PC-9 (cell line): ENCODE results near the gene ARHGAP10. TPM values are rescaled to one million over a fixed set of nuclear protein-coding genes. Genes with fewer than 3 reads are reported as not detected.

Source experiments
- BruUV-seq: library from RNA; stranded (reverse); fragments of 400-500 nt; replicated peaks from 2 replicates; lab custom pipeline; 2021; lab: Mats Ljungman, UMichigan
- CTCF ChIA-PET: fragments of 300-600 bp; sonication (Branson Sonifier 250); formaldehyde crosslinking; loops from one replicate; lab custom pipeline; 2022; ENCODE audit warnings: antibody characterized with exemption; lab: Charles Lee
- POLR2A ChIA-PET: fragments of 300-600 bp; sonication (Branson Sonifier 250); formaldehyde crosslinking; loops from one replicate; lab custom pipeline; 2022; ENCODE audit warnings: antibody characterized with exemption; ENCODE audit not compliant: unreplicated experiment; lab: Charles Lee
- DNase-seq, 2 experiments: peaks; one replicate each; pipeline versions ENCODE4 v3.0.0 to v3.0.0-alpha.2; 2015 to 2022; ENCODE audit warnings: mixed read lengths in 1 of 2
- H2AFZ ChIP-seq: fragments of 200-600 bp; sonication (generic); 2 replicates; pipeline ENCODE4 v1.8.1; 2017; ENCODE audit warnings: antibody characterized with exemption
- H3F3A ChIP-seq: fragments of 200-600 bp; sonication (generic); 2 replicates; pipeline ENCODE4 v1.8.1; 2017; ENCODE audit warnings: antibody characterized with exemption, mild to moderate bottlenecking, low read depth; ENCODE audit not compliant: insufficient read depth
- H3K27ac ChIP-seq: fragments of 200-600 bp; sonication (generic); 2 replicates; pipeline ENCODE4 v1.6.1; 2016; ENCODE audit warnings: mixed run types
- H3K27me3 ChIP-seq: fragments of 200-600 bp; sonication (generic); 2 replicates; pipeline ENCODE4 v1.6.1; 2016; ENCODE audit warnings: low read depth, mixed run types; ENCODE audit not compliant: insufficient read depth
- H3K36me3 ChIP-seq: fragments of 200-600 bp; sonication (generic); 2 replicates; pipeline ENCODE4 v1.6.1; 2016; ENCODE audit warnings: low read depth, mixed run types
- H3K4me1 ChIP-seq: fragments of 200-600 bp; sonication (generic); replicated peaks from 2 replicates; pipeline ENCODE4 v1.6.1; 2016; ENCODE audit warnings: mixed run types; ENCODE audit not compliant: insufficient read depth
- H3K4me2 ChIP-seq: fragments of 200-600 bp; sonication (generic); 2 replicates; pipeline ENCODE4 v1.6.1; 2017; ENCODE audit warnings: mixed run types
- H3K4me3 ChIP-seq: fragments of 200-600 bp; sonication (generic); 2 replicates; pipeline ENCODE4 v1.6.1; 2016; ENCODE audit warnings: mixed run types
- H3K79me2 ChIP-seq: fragments of 200-600 bp; sonication (generic); 2 replicates; pipeline ENCODE4 v1.6.1; 2017; ENCODE audit warnings: low read depth, mixed run types
- H3K9me2 ChIP-seq: fragments of 200-600 bp; sonication (generic); 2 replicates; pipeline ENCODE4 v1.8.1; 2017; ENCODE audit warnings: mild to moderate bottlenecking; ENCODE audit not compliant: insufficient read depth
- H3K9me3 ChIP-seq: fragments of 200-600 bp; sonication (generic); 2 replicates; pipeline ENCODE4 v1.8.1; 2016; ENCODE audit warnings: low read depth; ENCODE audit not compliant: insufficient read depth
- H4K20me1 ChIP-seq: fragments of 200-600 bp; sonication (generic); 2 replicates; pipeline ENCODE4 v1.8.1; 2017; ENCODE audit not compliant: insufficient read depth
- CTCF ChIP-seq: fragments of 200-600 bp; sonication (generic); conservative IDR thresholded peaks from 2 replicates; pipeline ENCODE4 v1.6.1; 2017; ENCODE audit warnings: mixed run types, antibody characterized with exemption, mild to moderate bottlenecking, moderate library complexity
- EZH2 ChIP-seq: fragments of 200-600 bp; sonication (generic); IDR thresholded peaks from 2 replicates; pipeline ENCODE4 v1.8.0; 2017; ENCODE audit warnings: antibody characterized with exemption, low read depth
- intact Hi-C: fragments of 100-400 bp; cut with micrococcal nuclease; formaldehyde crosslinking; loops from one replicate; pipeline ENCODE4 v1.10.0; 2022; ENCODE audit not compliant: unreplicated experiment
- total RNA-seq: library from RNA; stranded (reverse); gene quantifications from 2 replicates; pipeline ENCODE4 v1.2.3, GENCODE V29; 2021

The ARHGAP10 gene
- total RNA-seq, 1 experiment from 2014 or later = 27.5 TPM

- H2AFZ ChIP-seq = no peak overlapping the region
- no peaks in the 10 kb centered on the region for H3F3A ChIP-seq
- H3K36me3 ChIP-seq = no peaks in the 10 kb centered on the region
- H3K4me2 ChIP-seq = no peak overlapping the region
- ChIA-PET CTCF (interaction anchor here (0.6 kb wide), 1 partner anchor 1451 kb away, joined by 3 read pairs; no protein-coding TSS in a partner anchor), POLR2A (no interaction called here)
- intact Hi-C loops = no loop called here
- H3K4me3 ChIP-seq = no peak overlapping the region
- no peaks in the 10 kb centered on the region for H3K27me3 ChIP-seq
- H3K9me3 ChIP-seq = no peaks in the 10 kb centered on the region; the same call in 1 of the 2 replicates
- DNase-seq = no peak
- H3K79me2 ChIP-seq = no peaks in the 10 kb centered on the region
- H4K20me1 ChIP-seq = no peaks in the 10 kb centered on the region
- H3K4me1 ChIP-seq = peaks cover 7% of the 10 kb centered on the region; the same call in 1 of the 2 replicates
- no peaks in the 10 kb centered on the region for H3K9me2 ChIP-seq
- no peak for TF ChIP-seq CTCF
- no peak for TF ChIP-seq EZH2
- no TSS peak for BruUV-seq
- no peak overlapping the region for H3K27ac ChIP-seq
These were observed 321.6 kb downstream of the ARHGAP10 start for GRCh38 chr4:148053298-148054003.

GRCh38 chr4:148054275-148054674, 322.4 kb downstream of the ARHGAP10 start:
- H3K4me1 ChIP-seq = peaks cover 7% of the 10 kb centered on the region; the same call in 1 of the 2 replicates
- ChIA-PET CTCF (no interaction called here), POLR2A (interaction anchor here (0.7 kb wide), 1 partner anchor 695 kb away, joined by 3 read pairs; no protein-coding TSS in a partner anchor)
- no peaks in the 10 kb centered on the region; the same call in 1 of the 2 replicates for H3K9me3 ChIP-seq
- H3K27me3 ChIP-seq = no peaks in the 10 kb centered on the region
- H3F3A ChIP-seq = no peaks in the 10 kb centered on the region
- no peak overlapping the region for H3K4me3 ChIP-seq
- no peaks in the 10 kb centered on the region for H3K36me3 ChIP-seq
- intact Hi-C loops = no loop called here
- DNase-seq = peak; percentile 9 to 43
- H3K9me2 ChIP-seq = no peaks in the 10 kb centered on the region
- no peak overlapping the region for H2AFZ ChIP-seq
- no TSS peak for BruUV-seq
- H3K4me2 ChIP-seq = no peak overlapping the region
- TF ChIP-seq CTCF = no peak
- no peak for TF ChIP-seq EZH2
- no peaks in the 10 kb centered on the region for H4K20me1 ChIP-seq
- H3K27ac ChIP-seq = no peak overlapping the region
- no peaks in the 10 kb centered on the region for H3K79me2 ChIP-seq

DNA sequence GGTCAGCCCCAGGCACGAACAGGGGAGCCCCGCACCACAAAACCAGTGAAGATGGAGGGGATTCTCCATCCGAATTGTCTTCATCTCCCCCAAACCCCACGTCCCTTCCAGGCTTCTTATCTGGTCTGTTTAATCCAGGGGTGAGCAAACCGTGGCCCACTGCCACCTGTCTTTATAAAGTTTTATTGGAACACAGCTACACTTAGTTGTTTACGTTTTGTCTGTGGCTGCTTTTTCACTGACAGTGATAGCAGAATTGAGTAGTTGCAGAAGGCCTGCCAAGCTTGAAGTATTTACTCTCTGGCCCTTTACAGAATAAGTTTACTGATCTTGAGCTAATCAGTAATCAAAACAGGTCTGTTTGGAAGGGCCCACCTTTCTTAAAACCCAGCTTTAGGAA, 324.0 kb downstream of the ARHGAP10 start:
- Histone ChIP-seq H2AFZ (no peak overlapping the region), H3K4me1 (peaks cover 7% of the 10 kb centered on the region; the same call in 1 of the 2 replicates), H3K4me3 (no peak overlapping the region), H3K79me2 (no peaks in the 10 kb centered on the region), H3K27me3 (no peaks in the 10 kb centered on the region), H4K20me1 (no peaks in the 10 kb centered on the region), H3K27ac (no peak overlapping the region), H3K36me3 (no peaks in the 10 kb centered on the region), H3K9me2 (no peaks in the 10 kb centered on the region), H3F3A (no peaks in the 10 kb centered on the region), H3K9me3 (no peaks in the 10 kb centered on the region; the same call in 1 of the 2 replicates), H3K4me2 (no peak overlapping the region)
- BruUV-seq = no TSS peak
- TF ChIP-seq CTCF (no peak), EZH2 (no peak)
- POLR2A ChIA-PET = no interaction called here
- CTCF ChIA-PET = no interaction called here
- DNase-seq = no peak
- intact Hi-C loops = no loop called here
